HL-60 (cell line): ENCODE data around the gene TMEM123.

ENCODE experiments used
- GABPA ChIP-seq: IDR thresholded peaks from 2 replicates; pipeline ENCODE4 v1.6.1; 2012; ENCODE audit warnings: low read depth
- POLR2AphosphoS5 ChIP-seq: IDR thresholded peaks from 2 replicates; pipeline ENCODE4 v1.6.1; 2012; ENCODE audit warnings: low read depth
- TF ChIP-seq, protein P1 (sequence below): IDR thresholded peaks from one replicate; pipeline ENCODE4 v1.5.1; 2011; ENCODE audit warnings: low read length, control low read depth, inconsistent platforms; ENCODE audit not compliant: insufficient read depth

GRCh38 chr11:102364991-102365390 is 87.6 kb downstream of the TMEM123 start:
- TF ChIP-seq, protein P1, sequence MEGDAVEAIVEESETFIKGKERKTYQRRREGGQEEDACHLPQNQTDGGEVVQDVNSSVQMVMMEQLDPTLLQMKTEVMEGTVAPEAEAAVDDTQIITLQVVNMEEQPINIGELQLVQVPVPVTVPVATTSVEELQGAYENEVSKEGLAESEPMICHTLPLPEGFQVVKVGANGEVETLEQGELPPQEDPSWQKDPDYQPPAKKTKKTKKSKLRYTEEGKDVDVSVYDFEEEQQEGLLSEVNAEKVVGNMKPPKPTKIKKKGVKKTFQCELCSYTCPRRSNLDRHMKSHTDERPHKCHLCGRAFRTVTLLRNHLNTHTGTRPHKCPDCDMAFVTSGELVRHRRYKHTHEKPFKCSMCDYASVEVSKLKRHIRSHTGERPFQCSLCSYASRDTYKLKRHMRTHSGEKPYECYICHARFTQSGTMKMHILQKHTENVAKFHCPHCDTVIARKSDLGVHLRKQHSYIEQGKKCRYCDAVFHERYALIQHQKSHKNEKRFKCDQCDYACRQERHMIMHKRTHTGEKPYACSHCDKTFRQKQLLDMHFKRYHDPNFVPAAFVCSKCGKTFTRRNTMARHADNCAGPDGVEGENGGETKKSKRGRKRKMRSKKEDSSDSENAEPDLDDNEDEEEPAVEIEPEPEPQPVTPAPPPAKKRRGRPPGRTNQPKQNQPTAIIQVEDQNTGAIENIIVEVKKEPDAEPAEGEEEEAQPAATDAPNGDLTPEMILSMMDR, result no peak
- no peak for TF ChIP-seq POLR2AphosphoS5
- TF ChIP-seq GABPA, result no peak
